ENCODE measurements around the gene TCERG1. TPM values are rescaled to one million over a fixed set of nuclear protein-coding genes. Genes with fewer than 3 reads are reported as not detected.

Gene TCERG1
- total RNA-seq, 1 donor from 2014 or later, result 47.5 TPM

- peaks cover 4 to 8% (median 6%) of the 10 kb centered on the region in 3 donors for H3K27me3 ChIP-seq (ENCODE audit: control insufficient read depth in 3 of 3, insufficient read depth in 3 of 3, low read length in 3 of 3)
- no peak overlapping the region for H3K4me3 ChIP-seq (ENCODE audit: low read length in 3 of 3)
Observed at GRCh38 chr5:146426305-146426704, 20.8 kb upstream of the TCERG1 start.

GRCh38 chr5:146426853-146427618 is 20.1 kb upstream of the TCERG1 start:
- peak overlapping the region in 1 of 3 donors; percentile 32 for H3K9ac ChIP-seq (ENCODE audit: low read depth in 1 of 3, low read length in 3 of 3)

More at GRCh38 chr5:146426305-146426704, 20.8 kb upstream of the TCERG1 start:
- Histone ChIP-seq H3K27ac (ENCODE audit: low read depth, low read length) (no peak overlapping the region), H3K9me3 (ENCODE audit: control insufficient read depth in 3 of 3, low read length in 3 of 3) (no peaks in the 10 kb centered on the region), H3K9ac (ENCODE audit: low read depth in 1 of 3, low read length in 3 of 3) (peak overlapping the region in 1 of 3 donors; percentile 32), H3K4me1 (ENCODE audit: control insufficient read depth in 3 of 3, insufficient read depth in 3 of 3, low read length in 3 of 3) (no peaks in the 10 kb centered on the region), H3K36me3 (ENCODE audit: control insufficient read depth in 3 of 3, insufficient read depth in 3 of 3, low read length in 3 of 3) (no peaks in the 10 kb centered on the region)

GRCh38 chr5:146427619-146427997 is 19.5 kb upstream of the TCERG1 start:
- no peak overlapping the region for H3K4me3 ChIP-seq (ENCODE audit: low read length in 3 of 3)
- H3K27ac ChIP-seq (ENCODE audit: low read depth, low read length), result no peak overlapping the region
- no peak overlapping the region for H3K9ac ChIP-seq (ENCODE audit: low read depth in 1 of 3, low read length in 3 of 3)
- no peaks in the 10 kb centered on the region for H3K4me1 ChIP-seq (ENCODE audit: control insufficient read depth in 3 of 3, insufficient read depth in 3 of 3, low read length in 3 of 3)
- no peaks in the 10 kb centered on the region for H3K36me3 ChIP-seq (ENCODE audit: control insufficient read depth in 3 of 3, insufficient read depth in 3 of 3, low read length in 3 of 3)
- H3K9me3 ChIP-seq (ENCODE audit: control insufficient read depth in 3 of 3, low read length in 3 of 3), result no peaks in the 10 kb centered on the region
- peaks cover 4 to 9% (median 8%) of the 10 kb centered on the region in 3 donors for H3K27me3 ChIP-seq (ENCODE audit: control insufficient read depth in 3 of 3, insufficient read depth in 3 of 3, low read length in 3 of 3)

More at GRCh38 chr5:146426853-146427618, 20.1 kb upstream of the TCERG1 start:
- Histone ChIP-seq H3K4me1 (ENCODE audit: control insufficient read depth in 3 of 3, insufficient read depth in 3 of 3, low read length in 3 of 3) (no peaks in the 10 kb centered on the region), H3K9me3 (ENCODE audit: control insufficient read depth in 3 of 3, low read length in 3 of 3) (no peaks in the 10 kb centered on the region), H3K27me3 (ENCODE audit: control insufficient read depth in 3 of 3, insufficient read depth in 3 of 3, low read length in 3 of 3) (peaks cover 4 to 8% (median 6%) of the 10 kb centered on the region in 3 donors), H3K36me3 (ENCODE audit: control insufficient read depth in 3 of 3, insufficient read depth in 3 of 3, low read length in 3 of 3) (no peaks in the 10 kb centered on the region), H3K4me3 (ENCODE audit: low read length in 3 of 3) (no peak overlapping the region), H3K27ac (ENCODE audit: low read depth, low read length) (no peak overlapping the region)

GRCh38 chr5:146428658-146429057 is 18.5 kb upstream of the TCERG1 start:
- Histone ChIP-seq H3K4me1 (ENCODE audit: control insufficient read depth in 3 of 3, insufficient read depth in 3 of 3, low read length in 3 of 3) (no peaks in the 10 kb centered on the region), H3K9me3 (ENCODE audit: control insufficient read depth in 3 of 3, low read length in 3 of 3) (no peaks in the 10 kb centered on the region), H3K36me3 (ENCODE audit: control insufficient read depth in 3 of 3, insufficient read depth in 3 of 3, low read length in 3 of 3) (no peaks in the 10 kb centered on the region), H3K9ac (ENCODE audit: low read depth in 1 of 3, low read length in 3 of 3) (no peak overlapping the region), H3K27me3 (ENCODE audit: control insufficient read depth in 3 of 3, insufficient read depth in 3 of 3, low read length in 3 of 3) (peaks cover 4 to 9% (median 8%) of the 10 kb centered on the region in 3 donors), H3K4me3 (ENCODE audit: low read length in 3 of 3) (no peak overlapping the region), H3K27ac (ENCODE audit: low read depth, low read length) (no peak overlapping the region)

- Histone ChIP-seq H3K36me3 (ENCODE audit: control insufficient read depth in 3 of 3, insufficient read depth in 3 of 3, low read length in 3 of 3) (no peaks in the 10 kb centered on the region), H3K27ac (ENCODE audit: low read depth, low read length) (peak overlapping the region; percentile 67), H3K9me3 (ENCODE audit: control insufficient read depth in 3 of 3, low read length in 3 of 3) (no peaks in the 10 kb centered on the region), H3K9ac (ENCODE audit: low read depth in 1 of 3, low read length in 3 of 3) (no peak overlapping the region), H3K27me3 (ENCODE audit: control insufficient read depth in 3 of 3, insufficient read depth in 3 of 3, low read length in 3 of 3) (no peaks in the 10 kb centered on the region), H3K4me3 (ENCODE audit: low read length in 3 of 3) (no peak overlapping the region), H3K4me1 (ENCODE audit: control insufficient read depth in 3 of 3, insufficient read depth in 3 of 3, low read length in 3 of 3) (peaks cover 0 to 11% (median 0%) of the 10 kb centered on the region in 3 donors)
Observed at GRCh38 chr5:146440353-146440752, 6.8 kb upstream of the TCERG1 start.

GRCh38 chr5:146440870-146441495 is 6.2 kb upstream of the TCERG1 start:
- peaks cover 0 to 11% (median 0%) of the 10 kb centered on the region in 3 donors for H3K4me1 ChIP-seq (ENCODE audit: control insufficient read depth in 3 of 3, insufficient read depth in 3 of 3, low read length in 3 of 3)
- no peaks in the 10 kb centered on the region for H3K9me3 ChIP-seq (ENCODE audit: control insufficient read depth in 3 of 3, low read length in 3 of 3)
- no peaks in the 10 kb centered on the region for H3K27me3 ChIP-seq (ENCODE audit: control insufficient read depth in 3 of 3, insufficient read depth in 3 of 3, low read length in 3 of 3)
- H3K9ac ChIP-seq (ENCODE audit: low read depth in 1 of 3, low read length in 3 of 3), result no peak overlapping the region
- H3K27ac ChIP-seq (ENCODE audit: low read depth, low read length), result peak overlapping the region; percentile 67
- H3K4me3 ChIP-seq (ENCODE audit: low read length in 3 of 3), result peak overlapping the region in 1 of 3 donors; percentile 17
- no peaks in the 10 kb centered on the region for H3K36me3 ChIP-seq (ENCODE audit: control insufficient read depth in 3 of 3, insufficient read depth in 3 of 3, low read length in 3 of 3)

- Histone ChIP-seq H3K9me3 (ENCODE audit: control insufficient read depth in 3 of 3, low read length in 3 of 3) (no peaks in the 10 kb centered on the region), H3K4me1 (ENCODE audit: control insufficient read depth in 3 of 3, insufficient read depth in 3 of 3, low read length in 3 of 3) (peaks cover 0 to 11% (median 0%) of the 10 kb centered on the region in 3 donors), H3K27me3 (ENCODE audit: control insufficient read depth in 3 of 3, insufficient read depth in 3 of 3, low read length in 3 of 3) (no peaks in the 10 kb centered on the region), H3K4me3 (ENCODE audit: low read length in 3 of 3) (no peak overlapping the region), H3K36me3 (ENCODE audit: control insufficient read depth in 3 of 3, insufficient read depth in 3 of 3, low read length in 3 of 3) (no peaks in the 10 kb centered on the region), H3K27ac (ENCODE audit: low read depth, low read length) (no peak overlapping the region), H3K9ac (ENCODE audit: low read depth in 1 of 3, low read length in 3 of 3) (no peak overlapping the region)
Observed at GRCh38 chr5:146441896-146442295, 5.2 kb upstream of the TCERG1 start.

- Histone ChIP-seq H3K27me3 (ENCODE audit: control insufficient read depth in 3 of 3, insufficient read depth in 3 of 3, low read length in 3 of 3) (no peaks in the 10 kb centered on the region), H3K27ac (ENCODE audit: low read depth, low read length) (peak overlapping the region; percentile 88), H3K4me3 (ENCODE audit: low read length in 3 of 3) (peak overlapping the region; percentile 93 to 98 (median 94)), H3K36me3 (ENCODE audit: control insufficient read depth in 3 of 3, insufficient read depth in 3 of 3, low read length in 3 of 3) (no peaks in the 10 kb centered on the region), H3K4me1 (ENCODE audit: control insufficient read depth in 3 of 3, insufficient read depth in 3 of 3, low read length in 3 of 3) (peaks cover 8 to 28% (median 16%) of the 10 kb centered on the region in 3 donors), H3K9ac (ENCODE audit: low read depth in 1 of 3, low read length in 3 of 3) (peak overlapping the region; percentile 93 to 98 (median 95)), H3K9me3 (ENCODE audit: control insufficient read depth in 3 of 3, low read length in 3 of 3) (no peaks in the 10 kb centered on the region)
Observed at GRCh38 chr5:146447734-146448380, 724 bp downstream of the TCERG1 start.

GRCh38 chr5:146448783-146449519 is 1.8 kb downstream of the TCERG1 start:
- H3K9me3 ChIP-seq (ENCODE audit: control insufficient read depth in 3 of 3, low read length in 3 of 3), result no peaks in the 10 kb centered on the region
- H3K9ac ChIP-seq (ENCODE audit: low read depth in 1 of 3, low read length in 3 of 3), result peak overlapping the region in 2 of 3 donors; percentile 93 to 98
- peak overlapping the region; percentile 93 to 98 (median 94) for H3K4me3 ChIP-seq (ENCODE audit: low read length in 3 of 3)
- peaks cover 8 to 28% (median 16%) of the 10 kb centered on the region in 3 donors for H3K4me1 ChIP-seq (ENCODE audit: control insufficient read depth in 3 of 3, insufficient read depth in 3 of 3, low read length in 3 of 3)
- H3K27me3 ChIP-seq (ENCODE audit: control insufficient read depth in 3 of 3, insufficient read depth in 3 of 3, low read length in 3 of 3), result no peaks in the 10 kb centered on the region
- no peaks in the 10 kb centered on the region for H3K36me3 ChIP-seq (ENCODE audit: control insufficient read depth in 3 of 3, insufficient read depth in 3 of 3, low read length in 3 of 3)
- H3K27ac ChIP-seq (ENCODE audit: low read depth, low read length), result no peak overlapping the region
